ENCODE measurements around the gene GLS. TPM values are rescaled to one million over a fixed set of nuclear protein-coding genes. Genes with fewer than 3 reads are reported as not detected.

The GLS gene
- total and polyA plus RNA-seq, 2 of the 13 experiments (the other 11 are each of a cell fraction or from before 2014, with no cell fraction given), result 78.6 to 183 TPM

DNA sequence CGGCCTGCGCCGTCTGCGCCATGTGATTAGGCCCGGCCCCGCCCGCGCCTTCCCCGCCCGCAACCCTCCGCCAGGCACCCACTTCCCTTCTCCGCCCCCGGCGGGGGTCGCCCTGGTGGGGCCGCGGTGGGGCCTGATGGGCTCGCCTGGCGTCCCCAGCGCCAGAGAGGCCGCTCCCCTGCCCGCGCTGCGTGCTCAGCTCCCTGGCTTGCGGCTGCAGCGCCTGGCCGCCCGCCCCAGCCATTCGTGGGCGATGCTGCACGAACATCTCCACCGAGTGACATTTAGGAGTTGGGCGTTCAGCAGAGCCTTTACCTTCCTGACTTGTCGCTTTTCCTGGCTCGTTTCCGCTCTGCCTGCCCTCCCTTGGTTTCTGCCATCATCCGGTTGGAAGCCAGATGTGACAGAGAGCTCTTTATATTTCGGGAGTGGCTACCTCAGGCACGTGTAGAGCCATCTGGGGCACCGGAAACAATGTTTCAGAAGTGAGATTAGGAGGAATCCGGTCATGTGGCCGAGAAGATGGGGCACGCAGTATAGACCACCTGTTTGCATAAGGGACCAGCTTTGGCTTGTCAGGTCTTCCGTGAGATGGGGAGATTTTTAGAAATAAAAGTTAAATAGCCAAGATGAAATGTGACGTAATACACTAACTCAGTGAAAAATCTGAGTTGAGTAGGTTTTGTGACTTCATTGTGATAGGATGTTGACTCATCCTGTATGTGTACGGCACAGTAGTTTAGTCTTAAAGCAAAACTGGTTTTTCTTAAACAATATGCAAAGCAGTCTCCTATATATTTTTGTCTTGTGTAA lies 1.2 kb downstream of the GLS start (continued):
- TF ChIP-seq SMARCC2 (IDR thresholded peaks at IDR 0.05) (no peak), ZNF510 (CRISPR knock-in tag; IDR thresholded peaks at IDR 0.05; ENCODE audit: low read depth) (0 out of 2 replicates have a peak, but pooled peaks have one; percentile 3), SRF (IDR thresholded peaks at IDR 0.05; ENCODE audit: low read depth, low read length) (no peak), ZNF230 (CRISPR knock-in tag; IDR thresholded peaks at IDR 0.05) (peak; percentile 40; the same call in 1 of the 2 replicates), CBX5 (CRISPR knock-in tag; IDR thresholded peaks at IDR 0.05; ENCODE audit: borderline replicate concordance) (no peak; the same call in 1 of the 2 replicates), NR2C2 (CRISPR knock-in tag; IDR thresholded peaks at IDR 0.05; ENCODE audit: borderline replicate concordance) (peak; percentile 66), RARA (CRISPR knock-in tag; IDR thresholded peaks at IDR 0.05) (peak; percentile 41), MAFK (conservative IDR thresholded peaks at IDR 0.05 in 1 of 2, IDR thresholded peaks at IDR 0.05 in 1 of 2; ENCODE audit: low read length in 2 of 2) (no peak), NKX3-1 (CRISPR knock-in tag; IDR thresholded peaks at IDR 0.05) (no peak), SMC3 (IDR thresholded peaks at IDR 0.05; ENCODE audit: low read length) (no peak), ZNF10 (CRISPR knock-in tag; IDR thresholded peaks at IDR 0.05; ENCODE audit: borderline replicate concordance, low read depth) (no peak), MAF1 (CRISPR knock-in tag; IDR thresholded peaks at IDR 0.05; ENCODE audit: borderline replicate concordance) (0 out of 2 replicates have a peak, but pooled peaks have one; percentile 38)
- TF ChIP-seq, protein P1, sequence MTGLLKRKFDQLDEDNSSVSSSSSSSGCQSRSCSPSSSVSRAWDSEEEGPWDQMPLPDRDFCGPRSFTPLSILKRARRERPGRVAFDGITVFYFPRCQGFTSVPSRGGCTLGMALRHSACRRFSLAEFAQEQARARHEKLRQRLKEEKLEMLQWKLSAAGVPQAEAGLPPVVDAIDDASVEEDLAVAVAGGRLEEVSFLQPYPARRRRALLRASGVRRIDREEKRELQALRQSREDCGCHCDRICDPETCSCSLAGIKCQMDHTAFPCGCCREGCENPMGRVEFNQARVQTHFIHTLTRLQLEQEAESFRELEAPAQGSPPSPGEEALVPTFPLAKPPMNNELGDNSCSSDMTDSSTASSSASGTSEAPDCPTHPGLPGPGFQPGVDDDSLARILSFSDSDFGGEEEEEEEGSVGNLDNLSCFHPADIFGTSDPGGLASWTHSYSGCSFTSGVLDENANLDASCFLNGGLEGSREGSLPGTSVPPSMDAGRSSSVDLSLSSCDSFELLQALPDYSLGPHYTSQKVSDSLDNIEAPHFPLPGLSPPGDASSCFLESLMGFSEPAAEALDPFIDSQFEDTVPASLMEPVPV (CRISPR knock-in tag; IDR thresholded peaks at IDR 0.05), result peak; percentile 74
- TF ChIP-seq, protein P2, sequence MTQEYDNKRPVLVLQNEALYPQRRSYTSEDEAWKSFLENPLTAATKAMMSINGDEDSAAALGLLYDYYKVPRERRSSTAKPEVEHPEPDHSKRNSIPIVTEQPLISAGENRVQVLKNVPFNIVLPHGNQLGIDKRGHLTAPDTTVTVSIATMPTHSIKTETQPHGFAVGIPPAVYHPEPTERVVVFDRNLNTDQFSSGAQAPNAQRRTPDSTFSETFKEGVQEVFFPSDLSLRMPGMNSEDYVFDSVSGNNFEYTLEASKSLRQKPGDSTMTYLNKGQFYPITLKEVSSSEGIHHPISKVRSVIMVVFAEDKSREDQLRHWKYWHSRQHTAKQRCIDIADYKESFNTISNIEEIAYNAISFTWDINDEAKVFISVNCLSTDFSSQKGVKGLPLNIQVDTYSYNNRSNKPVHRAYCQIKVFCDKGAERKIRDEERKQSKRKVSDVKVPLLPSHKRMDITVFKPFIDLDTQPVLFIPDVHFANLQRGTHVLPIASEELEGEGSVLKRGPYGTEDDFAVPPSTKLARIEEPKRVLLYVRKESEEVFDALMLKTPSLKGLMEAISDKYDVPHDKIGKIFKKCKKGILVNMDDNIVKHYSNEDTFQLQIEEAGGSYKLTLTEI (CRISPR knock-in tag; conservative IDR thresholded peaks at IDR 0.05), result no peak
- TF ChIP-seq, protein P3, sequence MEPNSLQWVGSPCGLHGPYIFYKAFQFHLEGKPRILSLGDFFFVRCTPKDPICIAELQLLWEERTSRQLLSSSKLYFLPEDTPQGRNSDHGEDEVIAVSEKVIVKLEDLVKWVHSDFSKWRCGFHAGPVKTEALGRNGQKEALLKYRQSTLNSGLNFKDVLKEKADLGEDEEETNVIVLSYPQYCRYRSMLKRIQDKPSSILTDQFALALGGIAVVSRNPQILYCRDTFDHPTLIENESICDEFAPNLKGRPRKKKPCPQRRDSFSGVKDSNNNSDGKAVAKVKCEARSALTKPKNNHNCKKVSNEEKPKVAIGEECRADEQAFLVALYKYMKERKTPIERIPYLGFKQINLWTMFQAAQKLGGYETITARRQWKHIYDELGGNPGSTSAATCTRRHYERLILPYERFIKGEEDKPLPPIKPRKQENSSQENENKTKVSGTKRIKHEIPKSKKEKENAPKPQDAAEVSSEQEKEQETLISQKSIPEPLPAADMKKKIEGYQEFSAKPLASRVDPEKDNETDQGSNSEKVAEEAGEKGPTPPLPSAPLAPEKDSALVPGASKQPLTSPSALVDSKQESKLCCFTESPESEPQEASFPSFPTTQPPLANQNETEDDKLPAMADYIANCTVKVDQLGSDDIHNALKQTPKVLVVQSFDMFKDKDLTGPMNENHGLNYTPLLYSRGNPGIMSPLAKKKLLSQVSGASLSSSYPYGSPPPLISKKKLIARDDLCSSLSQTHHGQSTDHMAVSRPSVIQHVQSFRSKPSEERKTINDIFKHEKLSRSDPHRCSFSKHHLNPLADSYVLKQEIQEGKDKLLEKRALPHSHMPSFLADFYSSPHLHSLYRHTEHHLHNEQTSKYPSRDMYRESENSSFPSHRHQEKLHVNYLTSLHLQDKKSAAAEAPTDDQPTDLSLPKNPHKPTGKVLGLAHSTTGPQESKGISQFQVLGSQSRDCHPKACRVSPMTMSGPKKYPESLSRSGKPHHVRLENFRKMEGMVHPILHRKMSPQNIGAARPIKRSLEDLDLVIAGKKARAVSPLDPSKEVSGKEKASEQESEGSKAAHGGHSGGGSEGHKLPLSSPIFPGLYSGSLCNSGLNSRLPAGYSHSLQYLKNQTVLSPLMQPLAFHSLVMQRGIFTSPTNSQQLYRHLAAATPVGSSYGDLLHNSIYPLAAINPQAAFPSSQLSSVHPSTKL (CRISPR knock-in tag; IDR thresholded peaks at IDR 0.05), result peak; percentile 75
- TF ChIP-seq, protein P4, sequence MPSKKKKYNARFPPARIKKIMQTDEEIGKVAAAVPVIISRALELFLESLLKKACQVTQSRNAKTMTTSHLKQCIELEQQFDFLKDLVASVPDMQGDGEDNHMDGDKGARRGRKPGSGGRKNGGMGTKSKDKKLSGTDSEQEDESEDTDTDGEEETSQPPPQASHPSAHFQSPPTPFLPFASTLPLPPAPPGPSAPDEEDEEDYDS (CRISPR knock-in tag; IDR thresholded peaks at IDR 0.05), result no peak
- TF ChIP-seq, protein P5, sequence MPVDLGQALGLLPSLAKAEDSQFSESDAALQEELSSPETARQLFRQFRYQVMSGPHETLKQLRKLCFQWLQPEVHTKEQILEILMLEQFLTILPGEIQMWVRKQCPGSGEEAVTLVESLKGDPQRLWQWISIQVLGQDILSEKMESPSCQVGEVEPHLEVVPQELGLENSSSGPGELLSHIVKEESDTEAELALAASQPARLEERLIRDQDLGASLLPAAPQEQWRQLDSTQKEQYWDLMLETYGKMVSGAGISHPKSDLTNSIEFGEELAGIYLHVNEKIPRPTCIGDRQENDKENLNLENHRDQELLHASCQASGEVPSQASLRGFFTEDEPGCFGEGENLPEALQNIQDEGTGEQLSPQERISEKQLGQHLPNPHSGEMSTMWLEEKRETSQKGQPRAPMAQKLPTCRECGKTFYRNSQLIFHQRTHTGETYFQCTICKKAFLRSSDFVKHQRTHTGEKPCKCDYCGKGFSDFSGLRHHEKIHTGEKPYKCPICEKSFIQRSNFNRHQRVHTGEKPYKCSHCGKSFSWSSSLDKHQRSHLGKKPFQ (CRISPR knock-in tag; IDR thresholded peaks at IDR 0.05; ENCODE audit: insufficient replicate concordance), result no peak
- TF ChIP-seq, protein P6, sequence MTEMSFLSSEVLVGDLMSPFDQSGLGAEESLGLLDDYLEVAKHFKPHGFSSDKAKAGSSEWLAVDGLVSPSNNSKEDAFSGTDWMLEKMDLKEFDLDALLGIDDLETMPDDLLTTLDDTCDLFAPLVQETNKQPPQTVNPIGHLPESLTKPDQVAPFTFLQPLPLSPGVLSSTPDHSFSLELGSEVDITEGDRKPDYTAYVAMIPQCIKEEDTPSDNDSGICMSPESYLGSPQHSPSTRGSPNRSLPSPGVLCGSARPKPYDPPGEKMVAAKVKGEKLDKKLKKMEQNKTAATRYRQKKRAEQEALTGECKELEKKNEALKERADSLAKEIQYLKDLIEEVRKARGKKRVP (CRISPR knock-in tag; IDR thresholded peaks at IDR 0.05), result peak in 1 of 2 experiments; percentile 48; a peak in 2 of 4 replicates

All from HepG2 (cell line).